H1 (cell line): ENCODE data around the gene LRRTM4. TPM values are rescaled to one million over a fixed set of nuclear protein-coding genes. Genes with fewer than 3 reads are reported as not detected.

ENCODE experiments used
- BRCA1 ChIP-seq: IDR thresholded peaks from 2 replicates; pipeline ENCODE4 v1.6.1; 2012; ENCODE audit warnings: low read depth, low read length, improper control_type of control experiment
- CBX8 ChIP-seq: fragments of 300-800, 300-1000 bp; sonication (generic); IDR thresholded peaks from 2 replicates; pipeline ENCODE4 v1.7.1; 2016; ENCODE audit warnings: low read depth, low read length, borderline replicate concordance
- CHD7 ChIP-seq: fragments of 300-600 bp; sonication (generic); IDR thresholded peaks from 2 replicates; pipeline ENCODE4 v1.7.1; 2012; ENCODE audit warnings: low read length, moderate library complexity, mild to moderate bottlenecking, inconsistent platforms; ENCODE audit not compliant: insufficient replicate concordance
- CREB1 ChIP-seq: IDR thresholded peaks from 2 replicates; pipeline ENCODE4 v1.6.1; 2012; ENCODE audit warnings: inconsistent platforms
- EZH2 ChIP-seq: fragments of 200-600 bp; sonication (generic); IDR thresholded peaks from 2 replicates; pipeline ENCODE4 v1.7.1; 2012; ENCODE audit warnings: low read depth, mild to moderate bottlenecking, moderate library complexity, low read length, inconsistent platforms; ENCODE audit not compliant: severe bottlenecking
- JUND ChIP-seq: IDR thresholded peaks from 2 replicates; pipeline ENCODE4 v1.6.1; 2011; ENCODE audit warnings: mild to moderate bottlenecking, improper control_type of control experiment, low read length
- KDM4A ChIP-seq: IDR thresholded peaks from one replicate; pipeline ENCODE4 v1.7.1; 2012; ENCODE audit warnings: low read depth, mild to moderate bottlenecking, moderate library complexity, low read length, inconsistent platforms; ENCODE audit not compliant: severe bottlenecking
- MAX ChIP-seq: IDR thresholded peaks from 2 replicates; pipeline ENCODE4 v1.6.1; 2012; ENCODE audit warnings: inconsistent platforms
- SP1 ChIP-seq: IDR thresholded peaks from 2 replicates; pipeline ENCODE4 v1.6.1; 2011; ENCODE audit warnings: low read depth, low read length
- TAF1 ChIP-seq: IDR thresholded peaks from 2 replicates; pipeline ENCODE4 v1.6.1; 2011; ENCODE audit warnings: mild to moderate bottlenecking, low read depth, low read length
- ZNF274 ChIP-seq: IDR thresholded peaks from 2 replicates; pipeline ENCODE4 v1.7.0; 2012; ENCODE audit warnings: low read length, borderline replicate concordance; ENCODE audit errors: extremely low read depth
- polyA plus RNA-seq, 7 experiments: library from polyadenylated mRNA; depleted of rRNA in 3 of 7; stranded (reverse) in 5 of 7; unstranded in 2 of 7; fragments of >200 nt in 5 of 7; fragments of 200-250 nt in 2 of 7; gene quantifications; 1 replicate in 5 of 7; 2 replicates in 1 of 7; 4 replicates in 1 of 7; pipeline versions ENCODE4 v1.2.1 to v1.2.3, GENCODE V29; 2011 to 2013; ENCODE audit warnings: missing spikeins in 2 of 7, mixed read lengths in 2 of 7
- total RNA-seq: library from RNA; stranded (reverse); fragmentation: NEBNext Ultra II Directional; extraction: Animal tissue kit (Norgen Biotek cat#: 25700); gene quantifications from 2 replicates; pipeline ENCODE4 v1.2.1, GENCODE V29; 2021

LRRTM4 gene
- total and polyA plus RNA-seq, 2 of the 8 experiments (the other 6 are each of a cell fraction or from before 2014, with no cell fraction given), result 3.6 to 9.5 TPM

GRCh38 chr2:77086051-77086450, 436.1 kb downstream of the LRRTM4 start (continued):
- no peak for TF ChIP-seq CHD7
- TF ChIP-seq ZNF274, result no peak
- no peak for TF ChIP-seq JUND
- TF ChIP-seq CBX8, result no peak
- TF ChIP-seq KDM4A, result no peak
- TF ChIP-seq BRCA1, result no peak
- no peak for TF ChIP-seq EZH2
- TF ChIP-seq SP1, result no peak
- no peak for TF ChIP-seq CREB1
- TF ChIP-seq MAX, result no peak
- TF ChIP-seq TAF1, result no peak
